ENCODE measurements around the gene ENPEP.
A peak's percentile ranks its signal among the peaks of the same experiment; 100 is the strongest.

Gene ENPEP

DNA sequence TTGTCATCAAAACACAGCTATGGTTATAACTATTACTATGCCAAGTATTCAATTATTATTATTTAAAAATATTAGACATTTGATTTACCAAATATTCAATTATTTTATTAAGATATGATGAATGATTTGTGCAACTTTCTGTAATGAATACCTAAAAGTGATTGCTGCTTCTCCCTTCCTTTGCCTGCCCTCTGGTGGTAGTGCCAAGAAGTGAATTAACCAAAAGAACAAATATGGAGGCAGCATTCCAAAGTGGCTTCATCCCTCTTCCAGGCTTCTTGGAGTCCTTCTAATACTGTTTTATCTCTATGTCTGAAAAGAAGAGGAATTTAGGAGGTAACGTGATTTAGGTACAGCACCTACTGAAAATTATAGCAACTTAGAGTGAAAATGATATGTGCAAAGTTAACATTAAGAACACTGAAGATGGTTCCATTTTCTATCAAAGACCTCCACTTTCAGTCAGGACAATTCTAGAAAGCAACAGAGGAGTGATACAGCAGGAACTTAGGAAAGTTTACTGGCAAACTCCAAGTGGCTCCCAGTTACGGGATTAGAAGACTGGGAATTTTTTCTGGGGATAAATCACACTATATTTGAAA, 43.0 kb downstream of the ENPEP start:
- TF ChIP-seq, protein P1, sequence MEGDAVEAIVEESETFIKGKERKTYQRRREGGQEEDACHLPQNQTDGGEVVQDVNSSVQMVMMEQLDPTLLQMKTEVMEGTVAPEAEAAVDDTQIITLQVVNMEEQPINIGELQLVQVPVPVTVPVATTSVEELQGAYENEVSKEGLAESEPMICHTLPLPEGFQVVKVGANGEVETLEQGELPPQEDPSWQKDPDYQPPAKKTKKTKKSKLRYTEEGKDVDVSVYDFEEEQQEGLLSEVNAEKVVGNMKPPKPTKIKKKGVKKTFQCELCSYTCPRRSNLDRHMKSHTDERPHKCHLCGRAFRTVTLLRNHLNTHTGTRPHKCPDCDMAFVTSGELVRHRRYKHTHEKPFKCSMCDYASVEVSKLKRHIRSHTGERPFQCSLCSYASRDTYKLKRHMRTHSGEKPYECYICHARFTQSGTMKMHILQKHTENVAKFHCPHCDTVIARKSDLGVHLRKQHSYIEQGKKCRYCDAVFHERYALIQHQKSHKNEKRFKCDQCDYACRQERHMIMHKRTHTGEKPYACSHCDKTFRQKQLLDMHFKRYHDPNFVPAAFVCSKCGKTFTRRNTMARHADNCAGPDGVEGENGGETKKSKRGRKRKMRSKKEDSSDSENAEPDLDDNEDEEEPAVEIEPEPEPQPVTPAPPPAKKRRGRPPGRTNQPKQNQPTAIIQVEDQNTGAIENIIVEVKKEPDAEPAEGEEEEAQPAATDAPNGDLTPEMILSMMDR (IDR thresholded peaks at IDR 0.05), result peak; percentile 69

- TF ChIP-seq, protein P1 (IDR thresholded peaks at IDR 0.05), result no peak
Observed at GRCh38 chr4:110520886-110521285, 44.9 kb downstream of the ENPEP start.

DNA sequence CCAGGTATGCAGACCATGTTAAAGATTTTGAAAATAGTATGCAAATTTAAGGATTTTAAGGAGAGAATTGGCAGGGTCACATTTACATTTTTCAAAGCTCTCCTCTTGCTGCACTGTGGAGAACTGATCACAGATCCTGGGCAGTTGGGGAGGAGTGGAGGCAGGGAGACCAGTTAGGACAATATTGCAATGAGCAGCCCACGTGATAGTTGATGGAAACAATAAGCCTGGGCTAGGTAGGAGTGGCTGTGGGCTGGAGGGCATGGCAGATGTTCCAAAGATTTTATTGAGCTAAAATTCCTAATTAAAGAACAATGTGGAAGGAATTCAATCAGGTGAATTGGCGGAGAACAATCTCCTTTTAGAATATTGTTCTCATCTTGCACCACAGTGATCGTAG, 50.6 kb downstream of the ENPEP start:
- TF ChIP-seq, protein P1 (IDR thresholded peaks at IDR 0.05), result no peak

- TF ChIP-seq, protein P1 (IDR thresholded peaks at IDR 0.05), result no peak
Observed at GRCh38 chr4:110527156-110527555, 51.2 kb downstream of the ENPEP start.

GRCh38 chr4:110532901-110533589, 57.1 kb downstream of the ENPEP start:
- TF ChIP-seq, protein P1 (IDR thresholded peaks at IDR 0.05), result no peak

- TF ChIP-seq, protein P1 (IDR thresholded peaks at IDR 0.05), result no peak
Observed at GRCh38 chr4:110533590-110533910, 57.6 kb downstream of the ENPEP start.

- TF ChIP-seq, protein P1 (IDR thresholded peaks at IDR 0.05), result no peak
Observed at GRCh38 chr4:110533940-110534339, 58.0 kb downstream of the ENPEP start.
